Endothelial cell (in vitro differentiated cells): ENCODE data around the gene ARID1B. TPM values are rescaled to one million over a fixed set of nuclear protein-coding genes. Genes with fewer than 3 reads are reported as not detected.

Experiments used
- DNase-seq: peaks from one replicate; pipeline ENCODE4 v3.0.0; 2021; ENCODE audit warnings: low spot score
- H3K27ac Mint-ChIP-seq: one replicate; pipeline ENCODE4 v1.8.0; 2021; ENCODE audit warnings: mixed read lengths, inconsistent platforms; ENCODE audit not compliant: unreplicated experiment
- H3K27me3 Mint-ChIP-seq: one replicate; pipeline ENCODE4 v1.8.0; 2021; ENCODE audit warnings: mild to moderate bottlenecking, moderate library complexity, mixed read lengths, inconsistent platforms; ENCODE audit not compliant: unreplicated experiment
- H3K36me3 Mint-ChIP-seq: one replicate; pipeline ENCODE4 v1.8.0; 2021; ENCODE audit warnings: mild to moderate bottlenecking, low read depth, mixed read lengths, inconsistent platforms; ENCODE audit not compliant: unreplicated experiment
- H3K4me1 Mint-ChIP-seq: one replicate; pipeline ENCODE4 v1.8.0; 2021; ENCODE audit warnings: mild to moderate bottlenecking, mixed read lengths, inconsistent platforms; ENCODE audit not compliant: unreplicated experiment
- H3K4me3 Mint-ChIP-seq: one replicate; pipeline ENCODE4 v1.8.0; 2021; ENCODE audit warnings: mild to moderate bottlenecking, mixed read lengths, inconsistent platforms; ENCODE audit not compliant: unreplicated experiment
- H3K9me3 Mint-ChIP-seq: one replicate; pipeline ENCODE4 v1.8.0; 2021; ENCODE audit warnings: mixed read lengths, inconsistent platforms; ENCODE audit not compliant: unreplicated experiment
- total RNA-seq: library from RNA; stranded (reverse); fragmentation: NEBNext Ultra II Directional; extraction: Animal tissue kit (Norgen Biotek cat#: 25700); gene quantifications from one replicate; pipeline ENCODE4 v1.2.1, GENCODE V29; 2021; ENCODE audit not compliant: unreplicated experiment
- TF ChIP-seq, protein P1 (sequence below): fragments of 200-600 bp; sonication (generic); IDR thresholded peaks from one replicate; pipeline ENCODE4 v1.5.0; 2021; ENCODE audit warnings: antibody characterized with exemption; ENCODE audit not compliant: unreplicated experiment

The ARID1B gene
- total RNA-seq, 1 donor from 2014 or later: 104 TPM

DNA sequence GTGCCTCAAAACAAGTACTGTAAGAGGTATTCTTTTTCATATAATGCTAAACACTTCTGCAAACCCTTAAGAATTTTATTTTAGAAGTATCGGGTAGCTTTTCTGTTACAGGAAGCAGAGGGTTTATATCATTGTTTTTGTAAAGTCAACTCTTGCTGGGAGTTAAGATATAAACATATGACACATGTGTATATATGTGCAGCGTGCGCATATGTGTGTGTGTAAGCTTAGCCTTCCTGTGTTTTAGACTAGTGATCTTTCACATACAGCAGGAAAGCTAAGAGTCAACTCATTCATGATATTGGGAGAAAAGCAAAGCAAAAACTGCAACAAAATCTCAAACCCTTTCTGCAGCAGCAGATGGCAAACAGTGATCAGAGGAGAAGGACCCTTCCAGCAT, 102.4 kb downstream of the ARID1B start:
- Mint-ChIP-seq H3K36me3 (peaks cover 6% of the 10 kb centered on the region), H3K27me3 (peaks cover 8% of the 10 kb centered on the region), H3K4me3 (no peak overlapping the region), H3K27ac (no peak overlapping the region), H3K4me1 (peaks cover 43% of the 10 kb centered on the region), H3K9me3 (no peaks in the 10 kb centered on the region)
- TF ChIP-seq, protein P1, sequence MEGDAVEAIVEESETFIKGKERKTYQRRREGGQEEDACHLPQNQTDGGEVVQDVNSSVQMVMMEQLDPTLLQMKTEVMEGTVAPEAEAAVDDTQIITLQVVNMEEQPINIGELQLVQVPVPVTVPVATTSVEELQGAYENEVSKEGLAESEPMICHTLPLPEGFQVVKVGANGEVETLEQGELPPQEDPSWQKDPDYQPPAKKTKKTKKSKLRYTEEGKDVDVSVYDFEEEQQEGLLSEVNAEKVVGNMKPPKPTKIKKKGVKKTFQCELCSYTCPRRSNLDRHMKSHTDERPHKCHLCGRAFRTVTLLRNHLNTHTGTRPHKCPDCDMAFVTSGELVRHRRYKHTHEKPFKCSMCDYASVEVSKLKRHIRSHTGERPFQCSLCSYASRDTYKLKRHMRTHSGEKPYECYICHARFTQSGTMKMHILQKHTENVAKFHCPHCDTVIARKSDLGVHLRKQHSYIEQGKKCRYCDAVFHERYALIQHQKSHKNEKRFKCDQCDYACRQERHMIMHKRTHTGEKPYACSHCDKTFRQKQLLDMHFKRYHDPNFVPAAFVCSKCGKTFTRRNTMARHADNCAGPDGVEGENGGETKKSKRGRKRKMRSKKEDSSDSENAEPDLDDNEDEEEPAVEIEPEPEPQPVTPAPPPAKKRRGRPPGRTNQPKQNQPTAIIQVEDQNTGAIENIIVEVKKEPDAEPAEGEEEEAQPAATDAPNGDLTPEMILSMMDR: no peak
- no peak for DNase-seq

DNA sequence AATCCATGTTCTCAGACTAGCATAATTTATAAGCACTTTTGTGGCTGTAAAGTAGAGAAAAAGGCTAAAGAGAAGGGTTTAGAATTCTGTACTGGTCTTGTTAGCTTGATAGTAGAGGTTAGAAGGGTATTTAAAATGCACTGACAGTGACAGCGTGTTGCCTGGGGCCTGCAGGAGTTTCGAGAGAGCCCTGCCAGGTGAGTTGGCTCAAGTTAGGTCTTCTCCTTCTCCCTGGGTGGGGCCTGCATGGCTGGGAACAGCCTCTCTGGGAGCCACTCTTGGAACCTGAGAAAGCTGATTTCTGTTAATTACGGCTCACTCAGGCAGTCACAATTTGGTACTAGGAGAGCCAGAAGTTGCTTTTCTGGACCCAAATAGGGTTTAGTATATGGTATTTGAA, 103.7 kb downstream of the ARID1B start:
- Mint-ChIP-seq H3K4me1 (peaks cover 32% of the 10 kb centered on the region), H3K27me3 (peaks cover 7% of the 10 kb centered on the region), H3K36me3 (peaks cover 4% of the 10 kb centered on the region), H3K27ac (peak overlapping the region; percentile 11), H3K4me3 (no peak overlapping the region), H3K9me3 (no peaks in the 10 kb centered on the region)
- DNase-seq: no peak
- TF ChIP-seq, protein P1: no peak

DNA sequence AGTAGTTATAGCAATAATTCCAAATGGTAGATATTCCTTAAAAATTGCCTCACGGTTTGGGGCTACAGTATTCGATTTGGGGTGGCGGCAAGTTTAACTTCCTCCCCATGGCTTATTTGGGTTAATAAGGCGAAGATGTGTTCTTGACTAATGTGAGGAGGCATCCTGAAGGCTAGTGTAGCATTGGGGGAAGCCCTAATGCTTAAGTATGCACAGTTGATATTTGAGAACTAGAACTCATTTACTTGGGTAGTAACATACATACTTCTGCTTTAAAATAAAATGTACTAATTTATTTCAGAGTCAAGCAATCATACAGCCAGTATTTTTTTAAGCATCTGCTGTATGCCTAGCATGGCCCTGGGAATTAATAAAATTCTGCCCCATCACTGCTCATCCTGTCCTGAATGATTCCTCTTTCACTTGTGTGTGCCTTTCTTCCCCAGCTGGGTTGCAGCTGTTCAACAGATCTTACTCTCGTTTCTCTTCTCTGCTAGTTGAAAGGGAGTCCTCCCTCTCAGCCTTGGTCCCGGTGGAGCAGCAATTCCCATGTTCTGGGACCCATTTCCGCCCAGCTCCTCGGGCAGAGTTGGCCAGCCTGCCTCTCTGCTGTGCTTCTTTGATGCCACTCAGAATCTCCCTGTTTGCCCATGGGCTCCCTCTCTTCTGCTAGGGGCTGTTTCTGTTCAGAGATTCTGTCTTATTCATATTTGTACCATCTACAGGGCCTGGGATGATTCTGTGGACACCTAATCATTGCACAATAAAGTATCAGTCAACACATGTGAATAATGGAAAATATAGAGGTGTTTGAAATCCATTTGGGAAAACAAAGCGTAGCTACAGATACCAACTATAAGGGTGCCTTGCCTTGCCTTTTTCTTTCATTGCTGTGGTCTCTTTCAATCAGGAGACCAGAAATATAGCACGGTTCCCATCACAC, 104.8 kb downstream of the ARID1B start:
- H3K4me3 Mint-ChIP-seq: no peak overlapping the region
- peaks cover 4% of the 10 kb centered on the region for H3K36me3 Mint-ChIP-seq
- H3K9me3 Mint-ChIP-seq: no peaks in the 10 kb centered on the region
- DNase-seq: no peak
- H3K4me1 Mint-ChIP-seq: peaks cover 38% of the 10 kb centered on the region
- TF ChIP-seq, protein P1: no peak
- H3K27me3 Mint-ChIP-seq: peaks cover 7% of the 10 kb centered on the region
- no peak overlapping the region for H3K27ac Mint-ChIP-seq

DNA sequence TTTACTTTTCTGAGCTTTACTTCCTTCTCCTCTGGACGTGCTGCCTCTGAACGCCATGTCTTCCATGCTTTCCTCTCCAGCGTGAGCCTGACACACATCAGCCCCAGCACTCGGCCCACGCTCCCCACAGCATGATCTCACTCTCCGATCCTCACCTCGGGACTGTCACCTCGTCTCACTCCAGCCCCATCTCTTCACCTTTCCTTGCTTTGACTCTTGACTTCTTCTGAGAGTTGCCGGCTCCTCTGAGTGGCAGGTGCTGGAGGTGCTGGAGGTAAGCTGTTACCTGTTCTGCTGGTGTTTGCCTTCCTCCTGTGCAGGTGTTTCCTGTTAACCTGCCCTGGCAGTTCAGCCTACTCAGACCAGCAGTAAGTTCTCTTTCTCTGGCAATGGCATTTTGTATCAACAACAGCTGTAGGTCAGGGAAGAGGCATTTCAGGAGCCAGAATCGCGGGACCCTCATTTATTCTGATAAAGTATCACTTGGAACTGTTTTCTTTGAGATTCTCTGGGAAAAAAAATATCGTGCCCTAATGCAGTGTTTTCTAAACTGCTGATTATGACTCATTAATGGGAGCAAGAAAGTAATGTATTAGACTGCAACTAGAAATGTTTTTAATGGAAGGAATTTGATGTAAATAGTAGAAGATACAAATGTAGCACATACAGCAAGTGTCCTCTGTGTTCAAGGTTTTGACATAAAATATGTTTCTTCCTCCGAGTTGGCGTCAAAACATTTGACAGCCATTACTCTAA, 106.5 kb downstream of the ARID1B start:
- Mint-ChIP-seq H3K4me3 (no peak overlapping the region), H3K27me3 (peaks cover 4% of the 10 kb centered on the region), H3K9me3 (no peaks in the 10 kb centered on the region), H3K4me1 (peaks cover 35% of the 10 kb centered on the region), H3K36me3 (peaks cover 4% of the 10 kb centered on the region), H3K27ac (peak overlapping the region; percentile 7)
- TF ChIP-seq, protein P1: no peak
- no peak for DNase-seq
